ENCODE measurements around the gene FBXO47. TPM values are rescaled to one million over a fixed set of nuclear protein-coding genes. Genes with fewer than 3 reads are reported as not detected.

FBXO47 gene
- total and polyA plus RNA-seq, 11 donors: 0.11 TPM; not detected in 10

DNA sequence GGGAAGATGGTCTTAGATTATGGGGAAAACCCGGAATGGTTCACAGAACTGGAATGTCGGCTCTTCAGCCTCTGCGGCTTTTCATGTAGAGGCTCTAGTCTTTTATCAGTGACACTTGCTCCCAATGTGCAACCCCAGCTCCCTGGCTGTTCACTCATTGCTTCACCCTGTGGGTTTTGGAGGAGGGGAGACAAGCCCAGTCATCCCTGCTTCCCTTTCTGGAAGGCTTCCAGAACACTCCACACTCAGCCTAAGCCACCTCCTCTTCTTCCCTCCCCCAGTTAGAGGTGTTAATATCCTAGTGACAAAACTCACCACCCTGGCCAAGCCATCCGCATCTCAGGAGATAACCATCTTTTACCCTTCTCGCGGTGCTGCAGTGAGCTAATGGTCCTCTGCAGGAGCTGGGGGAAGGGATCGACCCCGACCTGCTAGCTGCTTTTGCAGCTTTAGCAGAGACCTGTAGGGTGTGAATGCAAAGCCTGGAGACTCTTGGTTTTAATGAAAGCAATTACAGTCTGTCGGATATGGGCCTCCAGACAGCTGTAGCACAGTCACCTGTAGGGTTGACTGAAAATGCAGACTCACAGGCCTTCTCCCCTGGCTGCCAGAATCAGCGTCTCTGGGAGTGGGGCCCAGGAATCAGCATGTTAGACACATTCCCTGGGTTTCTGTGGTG lies 66.1 kb downstream of the FBXO47 start:
- H3K4me3 ChIP-seq: peak overlapping the region in 1 of 12 donors; percentile 2
- peak; percentile 5 to 70 (median 38) for ATAC-seq
- DNase-seq: peak in 2 of 5 donors; percentile 66 to 76
- intact Hi-C loops (cut with DNase I): no loop called here
- peaks cover 0 to 66% (median 42%) of the 10 kb centered on the region in 9 donors for H3K36me3 ChIP-seq
- peaks cover 19 to 90% (median 69%) of the 10 kb centered on the region in 12 donors for H3K4me1 ChIP-seq
- H3K9me3 ChIP-seq: no peaks in the 10 kb centered on the region
- TF ChIP-seq, protein P1, sequence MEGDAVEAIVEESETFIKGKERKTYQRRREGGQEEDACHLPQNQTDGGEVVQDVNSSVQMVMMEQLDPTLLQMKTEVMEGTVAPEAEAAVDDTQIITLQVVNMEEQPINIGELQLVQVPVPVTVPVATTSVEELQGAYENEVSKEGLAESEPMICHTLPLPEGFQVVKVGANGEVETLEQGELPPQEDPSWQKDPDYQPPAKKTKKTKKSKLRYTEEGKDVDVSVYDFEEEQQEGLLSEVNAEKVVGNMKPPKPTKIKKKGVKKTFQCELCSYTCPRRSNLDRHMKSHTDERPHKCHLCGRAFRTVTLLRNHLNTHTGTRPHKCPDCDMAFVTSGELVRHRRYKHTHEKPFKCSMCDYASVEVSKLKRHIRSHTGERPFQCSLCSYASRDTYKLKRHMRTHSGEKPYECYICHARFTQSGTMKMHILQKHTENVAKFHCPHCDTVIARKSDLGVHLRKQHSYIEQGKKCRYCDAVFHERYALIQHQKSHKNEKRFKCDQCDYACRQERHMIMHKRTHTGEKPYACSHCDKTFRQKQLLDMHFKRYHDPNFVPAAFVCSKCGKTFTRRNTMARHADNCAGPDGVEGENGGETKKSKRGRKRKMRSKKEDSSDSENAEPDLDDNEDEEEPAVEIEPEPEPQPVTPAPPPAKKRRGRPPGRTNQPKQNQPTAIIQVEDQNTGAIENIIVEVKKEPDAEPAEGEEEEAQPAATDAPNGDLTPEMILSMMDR (IDR thresholded peaks at IDR 0.05): no peak
- TF ChIP-seq POLR2A (IDR thresholded peaks at IDR 0.05): no peak
- WGBS, 4 donors: 21 to 32% (median 29%) methylated on average over 8 to 10 of the region's 10 CpGs
- peak overlapping the region; percentile 7 to 85 (median 55) for H3K27ac ChIP-seq
- no peaks in the 10 kb centered on the region for H3K27me3 ChIP-seq

DNA sequence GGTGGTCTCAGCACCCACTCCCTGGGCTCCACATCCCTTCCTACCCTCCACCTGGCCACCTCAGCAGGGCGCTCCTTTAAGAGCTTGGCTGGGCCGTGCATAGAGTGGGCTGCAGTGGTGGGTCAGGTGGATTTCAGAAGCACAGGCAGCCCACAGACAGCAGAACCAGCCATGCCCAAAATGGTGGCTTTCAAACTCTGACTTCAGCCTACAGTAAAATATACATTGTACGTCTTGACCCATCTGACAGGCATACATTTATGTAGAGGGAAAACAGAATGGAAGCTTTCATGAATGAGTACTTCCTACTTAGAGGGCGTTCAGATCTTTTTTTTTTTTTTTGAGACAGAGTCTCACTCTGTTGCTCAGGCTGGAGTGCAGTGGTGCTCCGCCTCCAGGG lies 67.8 kb downstream of the FBXO47 start:
- ATAC-seq (no peak), DNase-seq (no peak)
- Histone ChIP-seq H3K27me3 (no peaks in the 10 kb centered on the region), H3K27ac (peak overlapping the region in 11 of 12 donors; percentile 52 to 85 (median 78)), H3K36me3 (peaks cover 0 to 68% (median 40%) of the 10 kb centered on the region in 9 donors), H3K4me1 (peaks cover 19 to 90% (median 77%) of the 10 kb centered on the region in 12 donors), H3K9me3 (no peaks in the 10 kb centered on the region), H3K4me3 (peak overlapping the region in 1 of 12 donors; percentile 33)
- intact Hi-C loops (cut with DNase I): no loop called here
- TF ChIP-seq, protein P1 (IDR thresholded peaks at IDR 0.05): no peak
- no peak for TF ChIP-seq POLR2A (IDR thresholded peaks at IDR 0.05)
- WGBS, 4 donors: 83 to 99% (median 86%) methylated on average over 5 of the region's 5 CpGs

DNA sequence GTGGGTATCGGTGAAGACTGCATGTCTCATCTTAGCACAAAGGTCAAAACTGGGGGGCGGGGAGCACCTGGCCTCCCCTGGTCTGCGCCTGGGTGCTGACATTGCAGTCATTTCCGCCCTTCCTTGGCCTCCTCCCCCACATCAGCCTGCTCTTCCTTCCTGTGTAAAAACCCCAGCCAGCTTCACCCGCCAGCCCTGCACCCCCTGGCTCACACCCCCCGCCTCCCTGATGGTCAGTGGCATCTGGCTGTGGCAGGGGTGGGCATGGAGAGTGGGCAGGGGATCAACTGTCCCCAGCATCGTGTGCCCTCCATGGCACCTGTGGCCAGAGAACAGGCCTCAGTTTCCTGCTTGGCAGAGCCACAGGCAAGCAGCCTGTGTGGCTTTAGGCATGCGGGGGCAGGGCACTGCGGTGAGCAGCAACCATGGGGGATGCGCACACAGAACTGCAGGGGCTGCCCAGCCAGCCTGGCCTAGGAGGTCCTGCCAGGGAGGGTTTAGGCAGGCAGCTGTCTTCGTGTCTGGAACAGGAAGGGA lies 68.3 kb downstream of the FBXO47 start:
- peak overlapping the region in 1 of 12 donors; percentile 33 for H3K4me3 ChIP-seq
- H3K27ac ChIP-seq: peak overlapping the region; percentile 52 to 85 (median 78)
- H3K27me3 ChIP-seq: no peaks in the 10 kb centered on the region
- peaks cover 0 to 62% (median 35%) of the 10 kb centered on the region in 9 donors for H3K36me3 ChIP-seq
- no peak for TF ChIP-seq POLR2A (IDR thresholded peaks at IDR 0.05)
- TF ChIP-seq, protein P1 (IDR thresholded peaks at IDR 0.05): no peak
- ATAC-seq: peak in 2 of 4 donors; percentile 14 to 51
- H3K4me1 ChIP-seq: peaks cover 20 to 95% (median 82%) of the 10 kb centered on the region in 12 donors
- H3K9me3 ChIP-seq: no peaks in the 10 kb centered on the region
- intact Hi-C loops (cut with DNase I): no loop called here
- 49 to 72% (median 54%) methylated on average over 7 to 11 of the region's 11 CpGs for WGBS, 4 donors
- DNase-seq: peak in 4 of 5 donors; percentile 55 to 78 (median 62)

DNA sequence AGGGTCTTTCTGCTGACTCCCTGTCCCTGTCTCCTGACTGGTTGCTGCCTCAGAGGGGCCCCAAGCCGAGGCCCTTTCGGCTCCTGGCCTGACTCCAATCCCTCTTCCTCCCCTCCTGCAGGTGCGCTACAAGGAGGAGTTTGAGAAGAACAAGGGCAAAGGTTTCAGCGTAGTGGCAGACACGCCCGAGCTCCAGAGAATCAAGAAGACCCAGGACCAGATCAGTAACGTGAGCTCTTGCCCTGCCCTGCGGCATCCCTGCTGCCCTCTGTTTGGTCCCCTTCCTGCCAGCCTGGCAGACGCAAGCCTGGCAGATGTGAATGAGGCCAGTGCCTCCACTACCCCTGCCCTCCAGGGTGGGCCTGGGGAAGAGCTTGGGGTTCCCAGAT lies 68.9 kb downstream of the FBXO47 start:
- no peak for TF ChIP-seq POLR2A (IDR thresholded peaks at IDR 0.05)
- TF ChIP-seq, protein P1 (IDR thresholded peaks at IDR 0.05): no peak
- peak overlapping the region; percentile 52 to 85 (median 78) for H3K27ac ChIP-seq
- H3K36me3 ChIP-seq: peaks cover 0 to 56% (median 29%) of the 10 kb centered on the region in 9 donors
- ATAC-seq (no peak), DNase-seq (no peak)
- H3K27me3 ChIP-seq: no peaks in the 10 kb centered on the region
- peaks cover 25 to 99% (median 87%) of the 10 kb centered on the region in 12 donors for H3K4me1 ChIP-seq
- no peaks in the 10 kb centered on the region for H3K9me3 ChIP-seq
- peak overlapping the region in 2 of 12 donors; percentile 1 to 3 for H3K4me3 ChIP-seq
- intact Hi-C loops (cut with DNase I): no loop called here
- WGBS, 4 donors: 39 to 60% (median 52%) methylated on average over 9 of the region's 9 CpGs
